BE2C (cell line): ENCODE measurements around the gene ALKBH5.
"Not testable (repeated sequence)": the region's sequence is repeated elsewhere in the genome, so short reads cannot be mapped to it uniquely, and the experiment has no call there.

ENCODE experiments used
- DNase-seq: peaks from one replicate; pipeline ENCODE4 v3.0.0-alpha.2; 2020
- H3K27me3 ChIP-seq: fragments of 250-450 bp; sonication (Bioruptor Pico); 2 replicates; pipeline ENCODE4 v1.5.1; 2020; ENCODE audit warnings: mild to moderate bottlenecking
- H3K36me3 ChIP-seq: fragments of 250-450 bp; sonication (Bioruptor Pico); 2 replicates; pipeline ENCODE4 v1.5.1; 2020; ENCODE audit warnings: mild to moderate bottlenecking
- H3K4me1 ChIP-seq: fragments of 250-450 bp; sonication (Bioruptor Pico); 2 replicates; pipeline ENCODE4 v1.5.1; 2020
- H3K4me3 ChIP-seq: 2 replicates; pipeline ENCODE4 v1.5.1; 2011; ENCODE audit warnings: low read depth, low read length
- H3K9me3 ChIP-seq: fragments of 250-450 bp; sonication (Bioruptor Pico); 2 replicates; pipeline ENCODE4 v1.5.1; 2020
- CTCF ChIP-seq: IDR thresholded peaks from 2 replicates; pipeline ENCODE4 v1.5.1; 2012; ENCODE audit warnings: mild to moderate bottlenecking, low read depth, low read length

Gene ALKBH5

GRCh38 chr17:18208092-18208491, 24.5 kb downstream of the ALKBH5 start:
- H3K36me3 ChIP-seq, result peaks cover 11% of the 10 kb centered on the region
- TF ChIP-seq CTCF, result no peak

DNA sequence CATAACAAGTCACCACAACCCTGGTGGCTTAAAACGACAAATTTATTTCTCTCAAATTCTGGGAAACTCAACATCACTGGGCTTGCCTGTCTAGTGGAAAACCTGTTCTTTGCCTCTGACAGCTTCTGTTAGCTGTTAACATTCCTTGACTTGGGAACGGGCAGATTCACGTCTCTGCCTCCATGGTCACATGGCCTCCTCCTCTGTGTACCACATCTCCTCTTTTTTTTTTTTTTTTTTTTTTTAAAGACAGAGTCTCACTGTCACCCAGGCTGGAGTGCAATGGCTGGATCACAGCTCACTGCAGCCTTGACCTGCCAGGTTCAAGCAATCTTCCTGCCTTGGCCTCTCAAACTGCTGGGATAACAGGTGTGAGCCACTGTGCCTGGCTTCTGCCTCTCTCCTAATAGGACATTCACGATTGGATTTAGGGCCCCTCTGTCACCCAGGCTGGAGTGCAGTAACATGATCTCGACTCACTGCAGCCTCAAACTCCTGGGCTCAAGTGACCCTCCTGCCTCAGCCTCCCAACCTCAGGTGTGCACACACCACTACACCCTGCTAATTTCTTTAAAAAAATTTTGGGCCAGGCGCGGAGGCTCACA, 30.1 kb downstream of the ALKBH5 start:
- Histone ChIP-seq H3K4me3 (no peak overlapping the region), H3K27me3 (no peaks in the 10 kb centered on the region), H3K4me1 (no peaks in the 10 kb centered on the region), H3K36me3 (no peaks in the 10 kb centered on the region), H3K9me3 (no peaks in the 10 kb centered on the region)
- TF ChIP-seq CTCF, result no peak
- no peak for DNase-seq

More at GRCh38 chr17:18208092-18208491, 24.5 kb downstream of the ALKBH5 start:
- DNase-seq, result no peak
- H3K9me3 ChIP-seq, result no peaks in the 10 kb centered on the region
- no peaks in the 10 kb centered on the region for H3K27me3 ChIP-seq
- no peaks in the 10 kb centered on the region for H3K4me1 ChIP-seq
- no peak overlapping the region for H3K4me3 ChIP-seq

GRCh38 chr17:18216906-18217305, 33.3 kb downstream of the ALKBH5 start:
- H3K36me3 ChIP-seq, H3K4me3 ChIP-seq, H3K9me3 ChIP-seq, H3K27me3 ChIP-seq, DNase-seq, H3K4me1 ChIP-seq: not testable (repeated sequence)

DNA sequence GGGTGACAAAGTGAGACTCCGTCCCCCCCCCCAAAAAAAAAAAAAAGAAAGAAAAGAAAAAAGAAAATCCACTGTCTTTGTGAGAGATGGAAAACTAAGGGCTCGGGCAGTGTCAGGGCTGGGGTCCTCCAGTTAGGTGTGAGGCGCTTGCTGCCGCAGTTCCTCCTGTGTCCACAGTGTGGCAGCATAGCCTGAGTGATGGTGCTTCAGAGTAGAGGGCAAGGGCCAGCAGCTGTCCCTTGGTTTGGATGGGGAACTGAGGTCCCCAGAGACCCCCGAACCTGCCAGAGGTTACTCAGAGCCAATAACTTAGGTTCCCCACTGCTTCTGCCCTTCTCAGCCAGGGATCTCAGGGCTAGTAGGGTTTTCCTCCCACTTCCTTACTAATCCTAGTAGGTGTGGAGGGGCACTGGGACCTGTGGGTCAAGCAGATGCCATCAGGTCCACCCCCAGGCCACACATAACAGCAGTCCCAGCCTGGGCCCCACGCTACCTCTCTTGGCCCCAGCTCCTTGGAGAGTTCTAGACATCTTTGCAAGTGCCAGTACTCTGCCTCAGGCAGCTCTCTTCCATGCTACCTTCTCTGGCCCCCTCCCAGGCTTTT, 33.9 kb downstream of the ALKBH5 start:
- Histone ChIP-seq H3K4me1 (no peaks in the 10 kb centered on the region), H3K27me3 (no peaks in the 10 kb centered on the region), H3K36me3 (no peaks in the 10 kb centered on the region), H3K9me3 (no peaks in the 10 kb centered on the region), H3K4me3 (no peak overlapping the region)
- peak; percentile 72 for DNase-seq
- peak; percentile 83 for TF ChIP-seq CTCF

- Histone ChIP-seq H3K4me1 (no peaks in the 10 kb centered on the region), H3K9me3 (no peaks in the 10 kb centered on the region), H3K36me3 (no peaks in the 10 kb centered on the region), H3K27me3 (no peaks in the 10 kb centered on the region), H3K4me3 (no peak overlapping the region)
- TF ChIP-seq CTCF, result no peak
- DNase-seq, result no peak
Observed at GRCh38 chr17:18218756-18219415, 35.3 kb downstream of the ALKBH5 start.

DNA sequence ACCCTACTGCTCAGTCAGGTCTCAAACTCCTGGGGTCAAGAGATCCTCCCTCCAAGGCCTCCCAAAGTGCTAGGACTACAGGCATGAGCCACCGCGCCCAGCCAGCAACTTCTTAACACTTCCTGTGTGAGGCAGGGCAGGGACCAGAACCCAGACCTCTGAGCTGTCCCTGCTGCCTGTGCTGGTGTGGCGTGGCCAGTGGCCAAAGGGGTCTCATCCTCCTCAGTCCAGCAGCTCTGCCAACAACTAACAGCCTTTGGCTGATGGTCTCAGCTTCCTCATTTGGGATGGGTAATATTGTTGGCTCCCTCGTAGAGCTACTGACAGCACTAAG, 40.4 kb downstream of the ALKBH5 start:
- no peak for TF ChIP-seq CTCF

More for the DNA sequence above, 40.4 kb downstream of the ALKBH5 start:
- no peaks in the 10 kb centered on the region for H3K27me3 ChIP-seq
- H3K36me3 ChIP-seq, result no peaks in the 10 kb centered on the region
- H3K4me3 ChIP-seq, result no peak overlapping the region
- no peaks in the 10 kb centered on the region for H3K9me3 ChIP-seq
- H3K4me1 ChIP-seq, result peaks cover 4% of the 10 kb centered on the region; the same call in 1 of the 2 replicates
- no peak for DNase-seq
